ENCODE results near the gene MAD2L1.

Gene MAD2L1

DNA sequence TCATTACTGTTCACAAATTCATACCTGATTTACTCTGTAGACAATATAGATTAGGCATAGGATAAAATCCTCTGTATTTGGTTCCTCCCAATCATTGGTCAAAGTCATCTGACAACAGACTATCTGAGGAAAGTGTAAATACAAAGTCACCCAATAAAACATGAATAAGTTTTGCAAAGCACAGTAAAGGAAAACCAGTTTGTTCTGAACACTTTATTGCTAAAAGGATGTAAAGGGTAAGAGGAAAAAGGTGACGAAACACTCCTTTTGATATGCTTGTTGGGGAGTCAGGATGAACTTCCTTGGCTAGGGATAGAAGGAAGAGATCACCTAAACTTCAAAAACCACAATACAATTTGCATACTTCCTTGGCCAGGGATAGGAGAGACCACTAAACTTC lies 10.9 kb downstream of the MAD2L1 start:
- Histone ChIP-seq H3K9ac (ENCODE audit: low read depth, low read length) (no peak overlapping the region), H3K9me3 (ENCODE audit: control insufficient read depth, insufficient read depth, low read length) (no peaks in the 10 kb centered on the region), H3K27me3 (ENCODE audit: control insufficient read depth, insufficient read depth, low read length) (no peaks in the 10 kb centered on the region), H3K4me3 (ENCODE audit: low read depth, low read length) (no peak overlapping the region), H3K36me3 (ENCODE audit: control insufficient read depth, insufficient read depth, low read length) (no peaks in the 10 kb centered on the region), H3K4me1 (ENCODE audit: control insufficient read depth, insufficient read depth, low read length) (no peaks in the 10 kb centered on the region)

DNA sequence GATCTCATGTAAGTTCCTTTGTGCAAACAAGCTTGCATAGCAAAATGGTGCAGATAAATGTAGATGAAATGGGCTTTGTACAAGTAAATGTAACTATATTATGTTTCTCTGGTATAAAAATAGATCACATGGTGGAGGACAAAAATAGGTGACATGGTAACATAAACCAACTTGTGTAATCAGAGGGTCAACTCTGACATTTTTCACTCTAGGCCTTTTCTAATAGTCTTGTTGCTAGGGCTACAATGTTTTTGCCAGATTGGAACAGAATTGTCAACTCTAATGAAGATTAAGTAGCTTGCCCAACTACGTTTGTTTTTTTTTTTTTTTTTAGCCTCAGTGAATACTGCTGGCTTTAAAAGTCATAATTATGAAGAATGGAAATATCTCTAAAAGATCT lies 11.5 kb downstream of the MAD2L1 start:
- Histone ChIP-seq H3K9me3 (ENCODE audit: control insufficient read depth, insufficient read depth, low read length) (no peaks in the 10 kb centered on the region), H3K4me3 (ENCODE audit: low read depth, low read length) (no peak overlapping the region), H3K27me3 (ENCODE audit: control insufficient read depth, insufficient read depth, low read length) (no peaks in the 10 kb centered on the region), H3K9ac (ENCODE audit: low read depth, low read length) (no peak overlapping the region), H3K4me1 (ENCODE audit: control insufficient read depth, insufficient read depth, low read length) (no peaks in the 10 kb centered on the region), H3K36me3 (ENCODE audit: control insufficient read depth, insufficient read depth, low read length) (no peaks in the 10 kb centered on the region)

DNA sequence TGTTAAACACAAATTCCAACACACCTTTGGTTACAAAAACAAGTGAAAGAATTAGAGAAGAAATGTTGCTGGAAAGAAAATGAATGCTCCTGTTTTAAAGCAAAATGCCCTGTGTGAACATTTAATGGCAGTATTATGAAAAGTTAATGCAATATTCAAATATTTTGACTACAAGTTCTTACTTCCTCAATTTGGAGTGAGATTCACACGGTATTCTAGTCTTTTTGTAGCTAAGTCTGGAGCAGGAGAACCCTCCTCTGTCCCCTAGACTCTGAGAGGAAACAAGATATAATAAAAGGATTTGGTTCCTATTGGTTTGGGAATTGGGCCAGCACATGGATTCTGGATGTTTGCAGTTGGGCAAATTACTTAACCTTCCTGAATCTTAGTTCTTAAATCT lies 12.7 kb downstream of the MAD2L1 start:
- Histone ChIP-seq H3K9me3 (ENCODE audit: control insufficient read depth, insufficient read depth, low read length) (no peaks in the 10 kb centered on the region), H3K27me3 (ENCODE audit: control insufficient read depth, insufficient read depth, low read length) (no peaks in the 10 kb centered on the region), H3K9ac (ENCODE audit: low read depth, low read length) (no peak overlapping the region), H3K4me3 (ENCODE audit: low read depth, low read length) (no peak overlapping the region), H3K36me3 (ENCODE audit: control insufficient read depth, insufficient read depth, low read length) (no peaks in the 10 kb centered on the region), H3K4me1 (ENCODE audit: control insufficient read depth, insufficient read depth, low read length) (peaks cover 6% of the 10 kb centered on the region)

DNA sequence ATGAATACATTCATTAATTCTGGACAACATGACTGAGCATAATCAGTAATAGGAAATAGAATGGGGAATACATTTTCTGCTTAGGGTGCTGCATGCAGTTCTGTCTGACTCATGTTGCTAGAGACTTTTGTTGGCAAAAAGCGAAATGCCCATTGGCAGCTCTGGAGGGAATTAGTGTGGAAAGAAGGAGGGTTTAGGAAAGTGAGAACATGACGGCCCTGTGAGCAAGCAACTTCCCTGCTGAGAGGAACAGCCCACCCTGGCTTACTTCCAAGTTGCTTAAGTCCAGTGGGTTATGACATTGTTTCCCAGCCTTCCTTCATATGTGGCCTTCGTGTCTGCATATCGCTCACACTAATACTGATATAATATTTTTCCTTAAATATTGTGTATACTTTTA lies 13.8 kb downstream of the MAD2L1 start:
- H3K36me3 ChIP-seq (ENCODE audit: control insufficient read depth, insufficient read depth, low read length) = no peaks in the 10 kb centered on the region
- peaks cover 7% of the 10 kb centered on the region for H3K4me1 ChIP-seq (ENCODE audit: control insufficient read depth, insufficient read depth, low read length)
- H3K4me3 ChIP-seq (ENCODE audit: low read depth, low read length) = no peak overlapping the region
- H3K27me3 ChIP-seq (ENCODE audit: control insufficient read depth, insufficient read depth, low read length) = no peaks in the 10 kb centered on the region
- no peak overlapping the region for H3K9ac ChIP-seq (ENCODE audit: low read depth, low read length)
- H3K9me3 ChIP-seq (ENCODE audit: control insufficient read depth, insufficient read depth, low read length) = no peaks in the 10 kb centered on the region

DNA sequence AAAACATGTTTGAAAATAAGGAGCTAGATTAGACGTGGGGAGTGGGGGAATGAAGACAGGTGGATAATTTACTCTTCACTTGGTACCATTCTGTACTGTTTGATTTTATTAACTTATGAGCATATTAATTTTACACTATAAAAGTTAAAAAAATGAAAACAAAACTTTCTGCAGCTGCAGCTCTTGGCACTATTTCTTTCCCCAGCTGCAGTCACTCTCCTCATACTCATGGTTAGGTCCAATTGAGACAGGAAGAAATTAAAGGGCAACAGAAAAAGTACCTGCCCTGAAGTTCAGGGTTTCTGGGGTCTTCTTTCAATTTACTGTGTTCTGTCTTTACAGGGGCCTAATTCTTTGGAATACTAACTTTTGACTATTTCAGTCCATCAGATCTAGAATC lies 15.4 kb downstream of the MAD2L1 start:
- no peak overlapping the region for H3K4me3 ChIP-seq (ENCODE audit: low read depth, low read length)
- no peaks in the 10 kb centered on the region for H3K27me3 ChIP-seq (ENCODE audit: control insufficient read depth, insufficient read depth, low read length)
- H3K4me1 ChIP-seq (ENCODE audit: control insufficient read depth, insufficient read depth, low read length) = peaks cover 7% of the 10 kb centered on the region
- H3K9me3 ChIP-seq (ENCODE audit: control insufficient read depth, insufficient read depth, low read length) = no peaks in the 10 kb centered on the region
- no peak overlapping the region for H3K9ac ChIP-seq (ENCODE audit: low read depth, low read length)
- H3K36me3 ChIP-seq (ENCODE audit: control insufficient read depth, insufficient read depth, low read length) = no peaks in the 10 kb centered on the region

DNA sequence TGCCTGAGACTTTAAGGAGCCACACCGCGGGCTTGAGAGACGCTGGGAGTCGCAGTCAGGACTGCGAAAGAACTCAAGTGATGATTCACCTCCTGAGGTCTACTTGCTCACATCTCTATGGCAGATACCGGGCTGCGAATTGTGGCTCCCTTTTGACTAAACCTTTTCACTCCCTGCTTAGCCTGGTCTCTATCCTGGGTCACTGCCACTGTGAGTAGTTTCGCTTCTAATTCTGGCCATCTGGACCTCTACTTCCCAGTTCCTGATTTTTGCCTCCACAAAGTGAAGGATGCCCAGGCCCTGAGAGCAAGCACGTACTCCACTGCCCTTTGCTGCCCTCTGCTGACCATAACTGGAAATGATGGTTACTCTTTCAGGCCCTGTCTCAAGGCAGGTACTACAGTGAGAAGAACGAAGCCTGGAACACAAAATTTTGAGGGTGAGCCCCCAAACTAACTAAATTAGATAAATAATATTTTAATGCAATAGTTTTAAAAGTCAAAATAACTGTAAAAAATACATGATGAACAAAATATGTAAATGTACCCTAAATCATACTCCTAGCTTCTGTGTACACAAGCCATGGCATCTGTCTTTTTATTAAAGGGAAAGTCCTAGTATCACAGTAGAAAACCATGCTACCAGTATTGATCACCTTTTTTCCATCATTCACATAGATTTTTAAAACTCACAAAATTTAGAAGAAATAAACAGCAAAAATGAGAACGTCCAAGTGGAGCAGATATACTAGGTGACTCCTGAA lies 16.7 kb downstream of the MAD2L1 start:
- Histone ChIP-seq H3K9me3 (ENCODE audit: control insufficient read depth, insufficient read depth, low read length) (no peaks in the 10 kb centered on the region), H3K36me3 (ENCODE audit: control insufficient read depth, insufficient read depth, low read length) (no peaks in the 10 kb centered on the region), H3K27me3 (ENCODE audit: control insufficient read depth, insufficient read depth, low read length) (no peaks in the 10 kb centered on the region), H3K9ac (ENCODE audit: low read depth, low read length) (no peak overlapping the region), H3K4me3 (ENCODE audit: low read depth, low read length) (no peak overlapping the region), H3K4me1 (ENCODE audit: control insufficient read depth, insufficient read depth, low read length) (peaks cover 7% of the 10 kb centered on the region)

DNA sequence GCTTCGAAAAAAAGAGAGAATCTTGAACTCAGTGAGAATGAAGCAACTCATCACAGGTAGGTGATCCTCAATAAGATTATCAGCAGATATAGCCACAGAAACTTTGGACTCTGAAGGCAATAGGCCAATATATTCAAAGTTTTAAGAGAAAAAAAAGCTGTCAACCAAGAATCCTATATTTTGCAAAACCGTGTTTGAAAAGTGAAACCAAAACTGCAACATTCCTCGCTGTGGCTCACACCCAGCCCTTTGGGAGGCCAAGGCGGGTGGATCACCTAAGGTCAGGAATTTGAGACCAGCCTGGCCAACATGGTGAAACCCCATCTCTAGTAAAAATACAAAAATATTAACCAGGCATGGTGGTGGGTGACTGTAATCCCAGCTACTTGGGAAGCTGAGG lies 22.8 kb downstream of the MAD2L1 start:
- no peaks in the 10 kb centered on the region for H3K36me3 ChIP-seq (ENCODE audit: control insufficient read depth, insufficient read depth, low read length)
- H3K4me3 ChIP-seq (ENCODE audit: low read depth, low read length) = no peak overlapping the region
- no peak overlapping the region for H3K9ac ChIP-seq (ENCODE audit: low read depth, low read length)
- no peaks in the 10 kb centered on the region for H3K9me3 ChIP-seq (ENCODE audit: control insufficient read depth, insufficient read depth, low read length)
- peaks cover 5% of the 10 kb centered on the region for H3K4me1 ChIP-seq (ENCODE audit: control insufficient read depth, insufficient read depth, low read length)
- no peaks in the 10 kb centered on the region for H3K27me3 ChIP-seq (ENCODE audit: control insufficient read depth, insufficient read depth, low read length)

DNA sequence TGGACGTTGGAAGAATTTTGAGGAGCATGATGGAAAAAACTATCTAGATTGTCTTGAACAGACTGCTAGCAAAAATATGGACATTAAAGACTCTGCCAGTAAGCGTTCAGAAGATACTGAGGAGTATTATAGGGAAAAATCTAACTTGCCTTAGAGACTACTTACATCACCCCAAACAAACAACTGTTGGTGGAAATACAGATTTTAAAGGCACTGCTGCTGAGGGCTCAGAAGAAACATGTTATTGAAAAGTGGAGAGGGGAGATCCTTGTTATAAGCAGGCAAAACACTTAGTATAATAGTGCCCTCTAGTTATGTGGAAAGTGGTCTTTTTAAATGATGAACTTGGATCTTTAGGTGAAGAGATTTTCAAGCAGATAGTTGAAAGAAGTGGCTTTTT lies 29.2 kb downstream of the MAD2L1 start:
- peaks cover 7% of the 10 kb centered on the region for H3K4me1 ChIP-seq (ENCODE audit: control insufficient read depth, insufficient read depth, low read length)
- H3K27me3 ChIP-seq (ENCODE audit: control insufficient read depth, insufficient read depth, low read length) = no peaks in the 10 kb centered on the region
- no peaks in the 10 kb centered on the region for H3K9me3 ChIP-seq (ENCODE audit: control insufficient read depth, insufficient read depth, low read length)
- no peak overlapping the region for H3K4me3 ChIP-seq (ENCODE audit: low read depth, low read length)
- H3K36me3 ChIP-seq (ENCODE audit: control insufficient read depth, insufficient read depth, low read length) = no peaks in the 10 kb centered on the region
- H3K9ac ChIP-seq (ENCODE audit: low read depth, low read length) = no peak overlapping the region

DNA sequence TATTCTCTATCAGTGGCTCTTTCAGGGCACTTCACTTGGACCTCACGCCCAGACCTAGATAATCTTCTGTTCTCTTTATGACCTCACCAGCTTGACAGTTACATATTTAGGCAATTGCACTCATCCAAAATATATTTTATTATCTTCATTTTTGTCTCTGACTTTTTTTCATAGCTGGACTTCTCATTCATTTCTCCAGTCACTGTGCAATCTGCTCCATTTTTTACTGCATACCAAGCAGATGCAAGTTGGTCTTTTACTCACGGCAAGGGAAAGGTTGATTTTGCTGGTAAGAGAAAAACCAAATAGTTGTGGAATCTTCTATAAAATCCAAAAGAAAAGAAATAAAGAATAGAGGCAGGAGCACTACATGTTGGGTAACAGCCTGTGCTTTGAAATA lies 31.7 kb downstream of the MAD2L1 start:
- peaks cover 2% of the 10 kb centered on the region for H3K4me1 ChIP-seq (ENCODE audit: control insufficient read depth, insufficient read depth, low read length)
- H3K27me3 ChIP-seq (ENCODE audit: control insufficient read depth, insufficient read depth, low read length) = no peaks in the 10 kb centered on the region
- H3K4me3 ChIP-seq (ENCODE audit: low read depth, low read length) = no peak overlapping the region
- no peaks in the 10 kb centered on the region for H3K9me3 ChIP-seq (ENCODE audit: control insufficient read depth, insufficient read depth, low read length)
- H3K36me3 ChIP-seq (ENCODE audit: control insufficient read depth, insufficient read depth, low read length) = no peaks in the 10 kb centered on the region
- no peak overlapping the region for H3K9ac ChIP-seq (ENCODE audit: low read depth, low read length)

DNA sequence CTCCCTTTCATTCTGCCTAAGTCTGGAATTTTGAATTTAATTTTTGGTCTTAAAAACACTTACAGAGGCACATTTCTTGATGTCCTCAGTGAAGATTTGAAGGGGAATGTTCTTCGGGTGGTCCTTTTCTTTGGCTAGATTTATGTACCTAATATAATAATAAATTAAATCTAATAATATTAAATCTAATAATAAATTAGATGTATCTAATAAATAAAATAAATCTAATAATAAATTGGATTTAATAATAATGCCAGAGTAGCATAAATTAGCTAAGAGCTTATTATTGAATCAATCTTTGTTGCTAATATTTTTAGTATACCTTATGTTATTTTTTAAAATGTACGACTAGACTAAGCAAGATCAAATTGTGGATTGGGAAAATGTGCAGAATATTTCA lies 39.8 kb downstream of the MAD2L1 start:
- H3K27me3 ChIP-seq (ENCODE audit: control insufficient read depth, insufficient read depth, low read length) = no peaks in the 10 kb centered on the region
- H3K36me3 ChIP-seq (ENCODE audit: control insufficient read depth, insufficient read depth, low read length) = no peaks in the 10 kb centered on the region
- H3K4me1 ChIP-seq (ENCODE audit: control insufficient read depth, insufficient read depth, low read length) = no peaks in the 10 kb centered on the region
- H3K4me3 ChIP-seq (ENCODE audit: low read depth, low read length) = no peak overlapping the region
- no peaks in the 10 kb centered on the region for H3K9me3 ChIP-seq (ENCODE audit: control insufficient read depth, insufficient read depth, low read length)
- no peak overlapping the region for H3K9ac ChIP-seq (ENCODE audit: low read depth, low read length)

DNA sequence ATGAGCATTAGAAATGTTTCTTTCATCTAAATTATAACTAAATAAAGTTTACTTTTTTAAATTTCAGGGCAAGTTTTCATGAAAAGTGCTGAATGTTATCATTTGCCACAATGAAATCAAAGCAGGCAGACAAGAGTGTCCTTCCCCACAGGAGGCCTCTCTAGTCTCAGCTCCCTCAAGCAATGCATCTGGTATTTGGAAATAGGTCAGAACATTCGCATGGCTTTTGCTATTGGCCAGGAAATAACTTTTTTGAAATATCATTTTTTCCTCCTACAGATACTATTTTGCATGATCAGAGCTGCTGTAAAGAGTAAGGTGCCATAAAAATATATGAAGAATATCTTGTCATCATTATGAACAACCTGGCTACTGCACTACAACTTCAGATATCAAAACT lies 41.1 kb downstream of the MAD2L1 start:
- no peaks in the 10 kb centered on the region for H3K36me3 ChIP-seq (ENCODE audit: control insufficient read depth, insufficient read depth, low read length)
- H3K9ac ChIP-seq (ENCODE audit: low read depth, low read length) = no peak overlapping the region
- no peaks in the 10 kb centered on the region for H3K4me1 ChIP-seq (ENCODE audit: control insufficient read depth, insufficient read depth, low read length)
- no peaks in the 10 kb centered on the region for H3K9me3 ChIP-seq (ENCODE audit: control insufficient read depth, insufficient read depth, low read length)
- H3K4me3 ChIP-seq (ENCODE audit: low read depth, low read length) = no peak overlapping the region
- H3K27me3 ChIP-seq (ENCODE audit: control insufficient read depth, insufficient read depth, low read length) = no peaks in the 10 kb centered on the region

DNA sequence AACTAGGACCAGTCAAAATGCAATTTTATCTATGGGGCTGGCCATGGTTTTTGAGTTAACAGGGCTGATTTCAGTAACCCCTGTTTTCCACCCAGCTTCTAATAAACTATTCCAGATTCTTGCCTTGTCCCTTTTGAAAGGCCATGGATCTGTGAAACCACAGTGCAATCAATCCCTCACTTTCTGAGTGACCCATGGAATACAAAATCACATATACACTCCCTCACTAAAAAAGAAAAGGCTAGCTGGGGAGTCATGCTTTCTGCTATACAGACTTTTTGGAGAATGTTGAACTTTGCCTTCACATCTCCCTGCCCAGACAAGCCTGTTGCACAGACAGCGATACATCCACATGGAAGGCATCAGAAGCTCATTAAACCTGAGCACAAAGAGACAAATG lies 47.9 kb downstream of the MAD2L1 start:
- Histone ChIP-seq H3K36me3 (ENCODE audit: control insufficient read depth, insufficient read depth, low read length) (no peaks in the 10 kb centered on the region), H3K27me3 (ENCODE audit: control insufficient read depth, insufficient read depth, low read length) (no peaks in the 10 kb centered on the region), H3K4me1 (ENCODE audit: control insufficient read depth, insufficient read depth, low read length) (no peaks in the 10 kb centered on the region), H3K4me3 (ENCODE audit: low read depth, low read length) (no peak overlapping the region), H3K9ac (ENCODE audit: low read depth, low read length) (no peak overlapping the region), H3K9me3 (ENCODE audit: control insufficient read depth, insufficient read depth, low read length) (no peaks in the 10 kb centered on the region)

Measured in iPS-15b (cell line).